WI38 (cell line): Measurements from ENCODE around the gene OTUD3.

Experiments
- H3K4me3 ChIP-seq: 2 replicates; pipeline ENCODE4 v1.5.1; 2011; ENCODE audit warnings: low read depth, mild to moderate bottlenecking, control low read depth, low read length
- CTCF ChIP-seq: IDR thresholded peaks from 2 replicates; pipeline ENCODE4 v1.5.1; 2012; ENCODE audit warnings: low read depth, mild to moderate bottlenecking, control low read depth, low read length

OTUD3 gene

GRCh38 chr1:19940486-19941205, 58.5 kb downstream of the OTUD3 start:
- no peak overlapping the region for H3K4me3 ChIP-seq
- no peak for TF ChIP-seq CTCF

GRCh38 chr1:19941206-19941568, 59.0 kb downstream of the OTUD3 start:
- no peak overlapping the region for H3K4me3 ChIP-seq
- TF ChIP-seq CTCF = no peak

- H3K4me3 ChIP-seq = no peak overlapping the region
- TF ChIP-seq CTCF = no peak
Measured at GRCh38 chr1:19942088-19942487, 59.9 kb downstream of the OTUD3 start.

GRCh38 chr1:19942657-19943056, 60.5 kb downstream of the OTUD3 start:
- TF ChIP-seq CTCF = no peak
- no peak overlapping the region for H3K4me3 ChIP-seq

GRCh38 chr1:19945914-19946313, 63.7 kb downstream of the OTUD3 start:
- no peak overlapping the region for H3K4me3 ChIP-seq
- no peak for TF ChIP-seq CTCF

GRCh38 chr1:19946331-19946751, 64.1 kb downstream of the OTUD3 start:
- TF ChIP-seq CTCF = no peak
- H3K4me3 ChIP-seq = no peak overlapping the region

- H3K4me3 ChIP-seq = no peak overlapping the region
- TF ChIP-seq CTCF = no peak
Measured at GRCh38 chr1:19946971-19947370, 64.8 kb downstream of the OTUD3 start.
